Spleen (tissue), 13 donors: Measurements from ENCODE around the gene DLG5. TPM values are rescaled to one million over a fixed set of nuclear protein-coding genes. Genes with fewer than 3 reads are reported as not detected.
A peak's percentile ranks its signal among the peaks of the same experiment; 100 is the strongest.

Experiments
- DNase-seq: peaks from one replicate; pipeline ENCODE4 v3.0.0-alpha.2; 2020
- H3K27ac ChIP-seq, 8 donors: fragments of 200-600 bp; sonication (generic) in 7 of 8; 1 replicate in 4 of 8; 2 replicates in 4 of 8; pipeline versions ENCODE4 v1.5.0 to v1.8.0; 2016 to 2021; ENCODE audit warnings: inconsistent platforms in 4 of 8, mild to moderate bottlenecking in 4 of 8, moderate library complexity in 1 of 8
- H3K27me3 ChIP-seq, 7 donors: fragments of 200-600 bp; sonication (generic) in 6 of 7; replicated peaks in 1 of 7; 1 replicate in 4 of 7; 2 replicates in 3 of 7; pipeline versions ENCODE4 v1.5.0 to v1.8.0; 2016 to 2021; ENCODE audit warnings: inconsistent platforms in 3 of 7, mild to moderate bottlenecking in 1 of 7
- H3K36me3 ChIP-seq, 6 donors: fragments of 200-600 bp; sonication (generic) in 5 of 6; 1 replicate in 4 of 6; 2 replicates in 2 of 6; pipeline versions ENCODE4 v1.5.0 to v1.8.0; 2016 to 2021; ENCODE audit warnings: inconsistent platforms in 2 of 6
- H3K4me1 ChIP-seq, 6 donors: fragments of 200-600 bp; sonication (generic) in 5 of 6; 1 replicate in 3 of 6; 2 replicates in 3 of 6; pipeline versions ENCODE4 v1.5.0 to v1.8.0; 2016 to 2021; ENCODE audit warnings: inconsistent platforms in 3 of 6
- H3K4me3 ChIP-seq, 8 donors: fragments of 200-600 bp; sonication (generic) in 7 of 8; 1 replicate in 4 of 8; 2 replicates in 4 of 8; pipeline versions ENCODE4 v1.5.0 to v1.8.0; 2016 to 2021; ENCODE audit warnings: inconsistent platforms in 4 of 8, mild to moderate bottlenecking in 4 of 8, moderate library complexity in 2 of 8
- H3K9me3 ChIP-seq, 8 donors: fragments of 200-600 bp; sonication (generic) in 7 of 8; 1 replicate in 4 of 8; 2 replicates in 4 of 8; pipeline versions ENCODE4 v1.5.0 to v1.8.0; 2016 to 2021; ENCODE audit warnings: inconsistent platforms in 4 of 8
- CTCF ChIP-seq, 11 experiments: fragments of 200-600 bp in 7 of 11; fragments of 450-650 bp in 4 of 11; sonication (generic) in 4 of 11; IDR thresholded peaks in 8 of 11; conservative IDR thresholded peaks in 3 of 11; 1 replicate in 7 of 11; 2 replicates in 4 of 11; pipeline versions ENCODE4 v1.4.0 to v1.8.0; 2016 to 2021; ENCODE audit warnings: antibody characterized with exemption in 11 of 11, inconsistent platforms in 4 of 11, mild to moderate bottlenecking in 1 of 11
- POLR2A ChIP-seq, 3 donors: fragments of 450-650 bp; IDR thresholded peaks; one replicate each; pipeline ENCODE4 v1.5.1; 2017; ENCODE audit warnings: antibody characterized with exemption in 3 of 3, mild to moderate bottlenecking in 1 of 3
- POLR2AphosphoS5 ChIP-seq, 3 donors: sonication (generic); formaldehyde crosslinking; IDR thresholded peaks; one replicate each; pipeline ENCODE4 v1.5.1; 2017; ENCODE audit warnings: antibody characterized with exemption in 3 of 3
- WGBS, 5 donors: extraction: QIAGEN DNeasy Blood & Tissue Kit in 3 of 5; methylation state at CpG; one replicate each; pipeline versions ENCODE4 v1.1.5 to v1.1.7; 2013 to 2018; 5-methylcytosine and 5-hydroxymethylcytosine counted together
- intact Hi-C: fragments of 100-400 bp; cut with DNase I; formaldehyde crosslinking; loops from one replicate; pipeline ENCODE4 v1.15.0; 2023; ENCODE audit warnings: low total_unique reads
- long read RNA-seq, 2 donors: transcript quantifications; one replicate each; lab custom pipeline, GENCODE V29; 2026
- polyA plus RNA-seq, 3 donors: library from polyadenylated mRNA; stranded (reverse); fragments of 200-250 nt; gene quantifications; one replicate each; pipeline ENCODE4 v1.2.1, GENCODE V29; 2013
- total RNA-seq, 7 donors: library from RNA; depleted of rRNA in 3 of 7; stranded (reverse); fragments of >200 nt in 3 of 7; fragmentation: NEBNext Ultra II Directional in 4 of 7; extraction: Animal tissue kit (Norgen Biotek cat#: 25700) in 4 of 7; gene quantifications; one replicate each; pipeline versions ENCODE4 v1.1.0 to v1.2.1, GENCODE V29; 2016 to 2021
- donor health status: healthy with polysubstance abuse.
- donor health status: DM: no; HTN: no; CAD: no; lungs with moderate emphysema.
- donor health status: DM: no; HTN: no; CAD: no.
- donor health status: Bipolar disorder and iron deficiency.
- donor health status: healthy.
- donor health status: DM: no; HTN: no; CAD: no.
- donor health status: DM: yes; HTN: yes; CAD: no.

The DLG5 gene
- total RNA-seq (10 to 100 TPM in 4 of 7 donors, 1 to 10 TPM in 3; 6.7 to 14.4 (median 10.4) TPM), polyA plus RNA-seq (1 to 10 TPM; 2.0 to 2.4 (median 2.3) TPM)
- long read RNA-seq, donor 1 = 0 reads
- long read RNA-seq, donor 2 = 0 reads

DNA sequence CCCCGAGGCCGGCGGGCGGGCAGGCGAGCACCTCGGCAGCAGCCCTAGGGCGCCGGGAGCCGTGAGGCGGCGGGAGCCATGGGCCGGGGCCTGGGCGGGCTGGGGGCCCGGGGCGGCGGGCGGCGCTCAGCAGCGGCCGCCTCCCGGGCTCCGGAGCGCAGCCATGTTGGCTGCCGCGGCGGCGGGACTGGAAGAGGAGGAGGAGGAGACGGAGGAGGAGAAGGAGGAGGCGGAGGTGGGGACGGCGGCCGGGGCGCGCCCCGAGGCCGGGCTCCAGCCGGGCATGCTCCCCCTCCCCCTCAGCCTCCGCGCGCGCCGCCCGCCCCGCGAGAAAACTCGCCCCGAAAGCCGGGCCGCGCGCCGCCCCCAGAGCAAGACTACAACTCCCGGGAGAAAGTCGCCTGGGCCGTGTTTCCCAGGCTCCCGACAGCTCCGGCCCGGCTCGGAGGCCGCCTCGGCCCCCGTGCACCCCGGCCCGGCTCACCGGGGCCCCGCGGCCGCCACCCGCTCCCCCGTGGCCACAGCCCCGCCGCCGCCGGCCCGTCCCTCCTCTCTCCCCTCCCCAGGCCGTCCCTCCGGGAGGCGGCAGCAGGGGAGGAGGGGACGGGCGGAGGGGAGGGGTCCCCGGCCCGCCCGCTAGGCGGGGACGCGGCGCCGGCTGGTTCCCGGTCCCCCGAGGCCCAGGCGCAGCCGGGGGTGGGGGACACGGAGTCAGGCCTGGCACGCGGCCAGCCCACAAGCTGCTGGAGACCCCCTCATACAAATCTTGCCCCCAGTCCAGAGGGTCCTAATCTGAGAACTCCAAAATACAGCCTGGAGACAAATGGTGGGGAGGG lies at the start of gene DLG5:
Gene DLG5, minus strand, starts transcription at position 190 of the 836 bp plus-strand sequence. CDS start 235 bp downstream, outside the sequence.
- Histone ChIP-seq H3K9me3 (no peaks in the 10 kb centered on the region), H3K27ac (peak within 1 kb of the TSS in 5 of 8 donors; percentile 31 to 66 (median 58)), H3K4me1 (peaks cover 8 to 28% (median 21%) of the 10 kb centered on the region in 6 donors), H3K4me3 (peak within 1 kb of the TSS; percentile 47 to 81 (median 54)), H3K36me3 (no peaks in the 10 kb centered on the region), H3K27me3 (peaks cover 0 to 79% (median 31%) of the 10 kb centered on the region in 7 donors)
- WGBS, 5 donors = 0 to 1% (median 1%) methylated on average over 19 to 93 of the region's 95 CpGs
- DNase-seq = peak; percentile 79
- no peak for TF ChIP-seq CTCF (IDR thresholded peaks at IDR 0.05 in 8 of 11, conservative IDR thresholded peaks at IDR 0.05 in 3 of 11)
- TF ChIP-seq POLR2AphosphoS5 (IDR thresholded peaks at IDR 0.05) = peak in 1 of 3 donors; percentile 63
- intact Hi-C loops = no loop called here

GRCh38 chr10:77975086-77975666 lies 48.6 kb upstream of the DLG5 start:
- H3K4me3 ChIP-seq = no peak overlapping the region
- H3K4me1 ChIP-seq = peaks cover 0 to 14% (median 8%) of the 10 kb centered on the region in 6 donors
- intact Hi-C loops = no loop called here
- H3K27ac ChIP-seq = no peak overlapping the region
- H3K9me3 ChIP-seq = no peaks in the 10 kb centered on the region
- TF ChIP-seq POLR2A (IDR thresholded peaks at IDR 0.05) (no peak), POLR2AphosphoS5 (IDR thresholded peaks at IDR 0.05) (no peak)
- no peak for DNase-seq
- H3K36me3 ChIP-seq = peaks cover 9 to 62% (median 39%) of the 10 kb centered on the region in 6 donors
- WGBS, 5 donors = 92 to 96% (median 95%) methylated on average over 9 of the region's 9 CpGs
- H3K27me3 ChIP-seq = no peaks in the 10 kb centered on the region

GRCh38 chr10:77974396-77975074 lies 48.0 kb upstream of the DLG5 start:
- Histone ChIP-seq H3K4me1 (peaks cover 0 to 14% (median 8%) of the 10 kb centered on the region in 6 donors), H3K4me3 (no peak overlapping the region), H3K36me3 (peaks cover 6 to 56% (median 33%) of the 10 kb centered on the region in 6 donors), H3K9me3 (no peaks in the 10 kb centered on the region), H3K27me3 (no peaks in the 10 kb centered on the region), H3K27ac (no peak overlapping the region)
- TF ChIP-seq CTCF (IDR thresholded peaks at IDR 0.05 in 8 of 11, conservative IDR thresholded peaks at IDR 0.05 in 3 of 11) = no peak
- no peak for TF ChIP-seq POLR2A (IDR thresholded peaks at IDR 0.05)
- no peak for TF ChIP-seq POLR2AphosphoS5 (IDR thresholded peaks at IDR 0.05)
- WGBS, 5 donors = 83 to 88% (median 85%) methylated on average over 8 of the region's 8 CpGs
- no peak for DNase-seq
- intact Hi-C loops = no loop called here

- no peaks in the 10 kb centered on the region for H3K27me3 ChIP-seq
- peaks cover 0 to 44% (median 20%) of the 10 kb centered on the region in 6 donors for H3K36me3 ChIP-seq
- no peak overlapping the region for H3K27ac ChIP-seq
- peak; percentile 12 for DNase-seq
- intact Hi-C loops = no loop called here
- TF ChIP-seq POLR2A (IDR thresholded peaks at IDR 0.05) = no peak
- TF ChIP-seq CTCF (IDR thresholded peaks at IDR 0.05 in 8 of 11, conservative IDR thresholded peaks at IDR 0.05 in 3 of 11) = no peak
- TF ChIP-seq POLR2AphosphoS5 (IDR thresholded peaks at IDR 0.05) = no peak
- WGBS, 5 donors = 90 to 98% (median 93%) methylated on average over 5 of the region's 5 CpGs
- H3K9me3 ChIP-seq = no peaks in the 10 kb centered on the region
- no peak overlapping the region for H3K4me3 ChIP-seq
- peaks cover 0 to 14% (median 8%) of the 10 kb centered on the region in 6 donors for H3K4me1 ChIP-seq
Measured at GRCh38 chr10:77973276-77973675, 46.7 kb upstream of the DLG5 start.
